Prostate gland (tissue), 2 donors: ENCODE results near the gene CCND2. TPM values are rescaled to one million over a fixed set of nuclear protein-coding genes. Genes with fewer than 3 reads are reported as not detected.
A peak's percentile ranks its signal among the peaks of the same experiment; 100 is the strongest.

Experiments used
- DNase-seq: peaks from one replicate; pipeline ENCODE4 v3.0.0-alpha.2; 2019; ENCODE audit warnings: low spot score
- H3K27ac ChIP-seq, 2 donors: fragments of 200-600 bp; sonication (generic); 2 replicates each; pipeline ENCODE4 v1.5.1; 2017 to 2019
- H3K27me3 ChIP-seq: fragments of 200-600 bp; sonication (generic); replicated peaks from 2 replicates; pipeline ENCODE4 v1.5.1; 2019; ENCODE audit not compliant: insufficient read depth
- H3K36me3 ChIP-seq, 2 donors: fragments of 200-600 bp; sonication (generic); 1 replicate in 1 of 2; 2 replicates in 1 of 2; pipeline versions ENCODE4 v1.5.1 to v1.8.1; 2017 to 2019
- H3K4me1 ChIP-seq: fragments of 200-600 bp; sonication (generic); replicated peaks from 2 replicates; pipeline ENCODE4 v1.5.1; 2019
- H3K4me3 ChIP-seq, 2 donors: fragments of 200-600 bp; sonication (generic); 2 replicates each; pipeline ENCODE4 v1.5.1; 2017 to 2019
- H3K9me3 ChIP-seq: fragments of 200-600 bp; sonication (generic); 2 replicates; pipeline ENCODE4 v1.5.1; 2017
- POLR2A ChIP-seq: fragments of 450-650 bp; IDR thresholded peaks from one replicate; pipeline ENCODE4 v1.6.1; 2016; ENCODE audit warnings: antibody characterized with exemption, mild to moderate bottlenecking
- POLR2AphosphoS5 ChIP-seq: sonication (generic); formaldehyde crosslinking; IDR thresholded peaks from one replicate; pipeline ENCODE4 v1.6.1; 2017; ENCODE audit warnings: antibody characterized with exemption
- WGBS: methylation state at CpG from one replicate; pipeline ENCODE4 v1.1.5; 2018; 5-methylcytosine and 5-hydroxymethylcytosine counted together
- intact Hi-C: fragments of 100-400 bp; cut with DNase I; formaldehyde crosslinking; loops from one replicate; pipeline ENCODE4 v1.14.2; 2022
- total RNA-seq, 2 donors: library from RNA; depleted of rRNA; stranded (reverse); fragments of >200 nt; gene quantifications; one replicate each; pipeline ENCODE4 v1.1.0, GENCODE V29; 2016
- TF ChIP-seq, protein P1 (sequence below), 4 experiments: fragments of 200-600 bp in 2 of 4; fragments of 450-650 bp in 2 of 4; sonication (generic) in 2 of 4; IDR thresholded peaks; 1 replicate in 3 of 4; 2 replicates in 1 of 4; pipeline ENCODE4 v1.5.1; 2016 to 2019; ENCODE audit warnings: antibody characterized with exemption in 4 of 4, mild to moderate bottlenecking in 2 of 4, moderate library complexity in 2 of 4

Gene CCND2
- total RNA-seq, 2 donors from 2014 or later = 31.6 to 46.1 TPM

DNA sequence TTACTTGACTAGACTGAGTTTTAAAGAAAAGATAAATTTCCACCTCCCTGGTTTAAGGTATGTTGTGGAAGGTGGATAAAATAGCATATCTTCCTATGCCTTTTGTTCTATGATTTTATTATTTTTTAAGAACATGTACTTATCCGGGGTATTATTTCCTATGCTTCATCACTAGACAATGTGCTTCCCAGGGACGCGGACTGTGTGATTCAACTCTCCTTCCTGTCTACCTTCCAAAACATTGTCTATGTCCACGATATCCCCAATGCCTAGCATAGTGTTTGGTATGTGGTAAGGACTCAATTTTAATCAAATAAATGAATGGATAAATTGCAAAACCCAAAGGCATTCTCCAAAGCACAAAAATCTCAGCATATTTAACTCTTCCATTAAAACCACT is 8.3 kb upstream of the CCND2 start:
- H3K4me1 ChIP-seq = no peaks in the 10 kb centered on the region
- no peaks in the 10 kb centered on the region for H3K27me3 ChIP-seq

DNA sequence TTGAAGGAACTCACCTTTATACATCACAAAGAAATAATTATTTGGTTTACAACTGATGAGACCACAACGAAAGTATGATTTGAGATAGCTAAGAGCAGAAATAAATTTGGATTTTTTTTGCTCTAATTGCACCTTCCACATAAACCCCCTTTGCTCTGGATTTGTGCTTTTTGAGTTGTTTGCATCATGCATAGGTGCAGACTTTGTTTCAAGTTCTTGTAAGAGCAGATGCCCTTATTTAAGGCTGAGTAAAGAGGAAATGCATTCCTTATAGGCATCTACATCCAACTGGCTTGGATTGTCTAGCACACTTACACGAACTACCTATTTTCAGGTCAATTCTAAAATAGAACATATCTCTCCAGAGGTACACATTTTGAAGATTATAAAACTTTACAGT is 6.6 kb upstream of the CCND2 start:
- intact Hi-C loops = loop anchor here (10.0 kb wide), 1 partner anchor 102 kb away; no protein-coding TSS in a partner anchor
- Histone ChIP-seq H3K36me3 (no peaks in the 10 kb centered on the region), H3K27ac (no peak overlapping the region), H3K27me3 (peaks cover 2% of the 10 kb centered on the region), H3K9me3 (no peaks in the 10 kb centered on the region), H3K4me1 (no peaks in the 10 kb centered on the region), H3K4me3 (no peak overlapping the region)
- no peak for DNase-seq
- TF ChIP-seq POLR2A = no peak
- TF ChIP-seq, protein P1, sequence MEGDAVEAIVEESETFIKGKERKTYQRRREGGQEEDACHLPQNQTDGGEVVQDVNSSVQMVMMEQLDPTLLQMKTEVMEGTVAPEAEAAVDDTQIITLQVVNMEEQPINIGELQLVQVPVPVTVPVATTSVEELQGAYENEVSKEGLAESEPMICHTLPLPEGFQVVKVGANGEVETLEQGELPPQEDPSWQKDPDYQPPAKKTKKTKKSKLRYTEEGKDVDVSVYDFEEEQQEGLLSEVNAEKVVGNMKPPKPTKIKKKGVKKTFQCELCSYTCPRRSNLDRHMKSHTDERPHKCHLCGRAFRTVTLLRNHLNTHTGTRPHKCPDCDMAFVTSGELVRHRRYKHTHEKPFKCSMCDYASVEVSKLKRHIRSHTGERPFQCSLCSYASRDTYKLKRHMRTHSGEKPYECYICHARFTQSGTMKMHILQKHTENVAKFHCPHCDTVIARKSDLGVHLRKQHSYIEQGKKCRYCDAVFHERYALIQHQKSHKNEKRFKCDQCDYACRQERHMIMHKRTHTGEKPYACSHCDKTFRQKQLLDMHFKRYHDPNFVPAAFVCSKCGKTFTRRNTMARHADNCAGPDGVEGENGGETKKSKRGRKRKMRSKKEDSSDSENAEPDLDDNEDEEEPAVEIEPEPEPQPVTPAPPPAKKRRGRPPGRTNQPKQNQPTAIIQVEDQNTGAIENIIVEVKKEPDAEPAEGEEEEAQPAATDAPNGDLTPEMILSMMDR (IDR thresholded peaks at IDR 0.05) = no peak
- no peak for TF ChIP-seq POLR2AphosphoS5
- WGBS = 97% methylated on average over 2 of the region's 2 CpGs

More for the DNA sequence above, 8.3 kb upstream of the CCND2 start:
- no peak for TF ChIP-seq POLR2AphosphoS5
- no peak for TF ChIP-seq POLR2A
- TF ChIP-seq, protein P1 (IDR thresholded peaks at IDR 0.05) = no peak
- DNase-seq = no peak
- 83% methylated on average over 4 of the region's 4 CpGs for WGBS
- Histone ChIP-seq H3K4me3 (no peak overlapping the region), H3K9me3 (no peaks in the 10 kb centered on the region), H3K27ac (no peak overlapping the region), H3K36me3 (no peaks in the 10 kb centered on the region)
- intact Hi-C loops = loop anchor here (10.0 kb wide), 1 partner anchor 100 kb away; no protein-coding TSS in a partner anchor

DNA sequence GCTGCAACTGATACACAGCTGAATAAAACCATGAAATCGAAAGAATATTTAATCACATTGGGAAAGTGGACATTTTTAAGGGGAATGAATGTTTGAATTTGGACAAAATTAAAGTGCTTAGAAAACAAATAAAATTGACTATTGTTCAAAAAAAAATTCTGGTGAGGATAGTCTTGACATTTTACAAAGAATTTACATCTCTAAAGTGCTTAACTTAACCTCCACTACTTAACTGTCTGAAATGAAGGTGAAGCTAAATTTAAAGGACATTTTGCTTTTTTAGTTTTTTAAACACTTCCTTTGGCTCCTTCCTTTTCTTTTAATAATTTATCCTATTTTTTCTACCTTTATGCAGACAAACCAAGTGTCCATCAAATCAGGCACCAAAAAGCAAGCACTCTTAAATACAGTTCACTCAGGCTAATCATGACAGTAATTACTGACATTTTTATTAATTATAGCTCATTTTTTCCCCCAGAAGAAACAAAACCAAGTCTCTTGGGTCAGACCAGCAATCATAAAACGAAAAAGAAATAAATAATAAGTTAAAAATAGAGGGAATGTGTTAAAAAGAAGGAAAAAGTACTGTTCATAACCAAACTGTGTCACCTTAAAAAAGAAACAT is 5.7 kb upstream of the CCND2 start:
- Histone ChIP-seq H3K4me1 (no peaks in the 10 kb centered on the region), H3K27me3 (peaks cover 4% of the 10 kb centered on the region), H3K9me3 (no peaks in the 10 kb centered on the region), H3K27ac (no peak overlapping the region), H3K36me3 (no peaks in the 10 kb centered on the region), H3K4me3 (no peak overlapping the region)
- intact Hi-C loops = loop anchor here (10.0 kb wide), 1 partner anchor 103 kb away; no protein-coding TSS in a partner anchor
- WGBS = 74% methylated on average over 2 of the region's 2 CpGs
- TF ChIP-seq POLR2AphosphoS5 (no peak), POLR2A (no peak)
- TF ChIP-seq, protein P1 (IDR thresholded peaks at IDR 0.05) = no peak
- DNase-seq = no peak

DNA sequence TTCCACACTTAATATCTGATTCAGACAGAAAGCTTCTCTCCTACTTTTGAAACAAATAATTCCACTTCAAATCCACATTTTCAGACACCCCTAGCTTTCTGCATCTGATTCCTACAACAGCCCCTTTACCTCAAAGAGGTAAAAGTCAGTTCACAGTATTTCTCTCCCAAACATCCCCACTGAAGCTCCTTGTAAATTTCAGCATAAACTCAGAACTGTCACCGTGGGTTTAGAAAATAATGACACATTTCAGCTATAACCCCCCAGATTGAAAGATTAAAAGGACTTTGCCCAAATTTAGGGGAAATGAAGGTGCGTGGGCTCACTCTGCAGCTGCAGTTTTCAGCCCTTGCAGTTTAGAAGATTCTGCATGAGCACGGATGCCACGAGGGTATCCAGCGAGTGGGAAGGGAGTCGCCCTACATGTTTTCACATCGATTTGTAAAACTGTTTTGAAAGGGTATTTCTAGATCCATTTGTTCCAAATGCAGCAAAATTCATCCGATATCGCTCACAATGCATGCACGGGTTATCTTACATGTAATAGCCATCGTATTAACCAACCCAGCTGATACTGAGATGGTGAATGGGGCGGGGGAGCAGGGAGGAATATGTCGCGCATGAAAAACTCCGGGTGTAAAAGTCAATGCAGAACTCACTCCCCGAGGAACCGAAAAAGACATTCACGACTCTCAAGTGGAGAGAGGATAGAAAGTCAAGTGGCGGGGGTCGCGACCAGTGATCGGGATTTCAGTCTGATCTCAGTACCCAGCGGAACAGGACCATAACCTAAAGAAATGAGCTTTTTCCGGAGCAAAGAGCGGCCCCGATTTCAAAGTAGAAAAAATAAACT is 5.0 kb upstream of the CCND2 start:
- DNase-seq = no peak
- H3K27me3 ChIP-seq = peaks cover 4% of the 10 kb centered on the region
- WGBS = 12% methylated on average over 26 of the region's 26 CpGs

More for the DNA sequence above, 5.0 kb upstream of the CCND2 start:
- TF ChIP-seq POLR2AphosphoS5 (no peak), POLR2A (no peak)
- TF ChIP-seq, protein P1 (IDR thresholded peaks at IDR 0.05) = no peak
- no peaks in the 10 kb centered on the region for H3K36me3 ChIP-seq
- no peaks in the 10 kb centered on the region for H3K4me1 ChIP-seq
- no peaks in the 10 kb centered on the region for H3K9me3 ChIP-seq
- H3K27ac ChIP-seq = peak overlapping the region; percentile 67 to 76
- intact Hi-C loops = loop anchor here (10.0 kb wide), 1 partner anchor 104 kb away; no protein-coding TSS in a partner anchor
- H3K4me3 ChIP-seq = peak overlapping the region; percentile 45 to 57
